ENCODE results near the gene ULK3.

DNA sequence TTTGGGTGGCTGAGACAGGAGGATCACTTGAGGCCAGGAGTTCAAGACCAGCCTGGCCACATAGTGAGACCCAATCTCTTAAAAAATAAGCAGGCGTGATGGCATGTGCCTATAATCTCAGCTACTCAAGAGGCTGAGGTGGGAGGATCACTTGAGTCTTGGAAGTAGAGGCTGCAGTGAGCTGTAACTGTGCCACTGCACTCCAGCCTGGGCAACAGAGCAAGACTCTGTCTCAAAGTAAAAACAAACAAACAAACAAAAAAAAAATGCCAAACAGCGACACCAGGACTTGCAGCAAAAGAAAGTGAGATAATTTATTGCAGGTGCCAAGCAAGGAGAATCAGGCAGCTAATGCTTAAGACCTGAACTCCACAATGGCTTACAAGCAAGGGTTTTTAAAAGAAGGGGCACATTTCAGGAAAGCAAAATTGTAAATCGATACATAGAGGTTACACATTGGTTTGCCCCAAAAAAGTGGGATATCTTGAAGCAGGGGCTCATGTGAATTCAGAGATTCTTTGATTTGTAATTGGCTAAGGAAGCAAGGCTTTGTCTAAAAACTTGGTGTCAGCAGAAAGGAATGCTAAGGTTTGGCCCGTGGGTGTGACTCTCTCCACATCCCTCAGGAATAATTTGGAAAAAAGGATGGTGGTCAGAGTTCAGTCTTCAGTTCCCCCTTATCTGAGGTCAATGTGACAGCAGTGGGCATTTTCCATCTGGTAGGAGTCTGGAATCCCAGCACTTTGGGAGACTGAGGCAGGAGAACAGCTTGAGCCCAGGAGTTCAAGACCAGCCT, 41.7 kb upstream of the ULK3 start:
- no peak for TF ChIP-seq POLR2A (IDR thresholded peaks at IDR 0.05)
- TF ChIP-seq, protein P1, sequence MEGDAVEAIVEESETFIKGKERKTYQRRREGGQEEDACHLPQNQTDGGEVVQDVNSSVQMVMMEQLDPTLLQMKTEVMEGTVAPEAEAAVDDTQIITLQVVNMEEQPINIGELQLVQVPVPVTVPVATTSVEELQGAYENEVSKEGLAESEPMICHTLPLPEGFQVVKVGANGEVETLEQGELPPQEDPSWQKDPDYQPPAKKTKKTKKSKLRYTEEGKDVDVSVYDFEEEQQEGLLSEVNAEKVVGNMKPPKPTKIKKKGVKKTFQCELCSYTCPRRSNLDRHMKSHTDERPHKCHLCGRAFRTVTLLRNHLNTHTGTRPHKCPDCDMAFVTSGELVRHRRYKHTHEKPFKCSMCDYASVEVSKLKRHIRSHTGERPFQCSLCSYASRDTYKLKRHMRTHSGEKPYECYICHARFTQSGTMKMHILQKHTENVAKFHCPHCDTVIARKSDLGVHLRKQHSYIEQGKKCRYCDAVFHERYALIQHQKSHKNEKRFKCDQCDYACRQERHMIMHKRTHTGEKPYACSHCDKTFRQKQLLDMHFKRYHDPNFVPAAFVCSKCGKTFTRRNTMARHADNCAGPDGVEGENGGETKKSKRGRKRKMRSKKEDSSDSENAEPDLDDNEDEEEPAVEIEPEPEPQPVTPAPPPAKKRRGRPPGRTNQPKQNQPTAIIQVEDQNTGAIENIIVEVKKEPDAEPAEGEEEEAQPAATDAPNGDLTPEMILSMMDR (IDR thresholded peaks at IDR 0.05 in 4 of 5, conservative IDR thresholded peaks at IDR 0.05 in 1 of 5), result no peak
